GM10266 (cell line): ENCODE data around the gene FMO5.

Experiments used
- DNase-seq: peaks from one replicate; pipeline ENCODE4 v3.0.0; 2012; ENCODE audit errors: extremely low spot score
- TF ChIP-seq, protein P1 (sequence below): IDR thresholded peaks from 2 replicates; pipeline ENCODE4 v1.5.1; 2012; ENCODE audit warnings: mild to moderate bottlenecking, low read depth; ENCODE audit not compliant: control insufficient read depth, insufficient read depth; ENCODE audit errors: missing control alignments

Gene FMO5, protein sequence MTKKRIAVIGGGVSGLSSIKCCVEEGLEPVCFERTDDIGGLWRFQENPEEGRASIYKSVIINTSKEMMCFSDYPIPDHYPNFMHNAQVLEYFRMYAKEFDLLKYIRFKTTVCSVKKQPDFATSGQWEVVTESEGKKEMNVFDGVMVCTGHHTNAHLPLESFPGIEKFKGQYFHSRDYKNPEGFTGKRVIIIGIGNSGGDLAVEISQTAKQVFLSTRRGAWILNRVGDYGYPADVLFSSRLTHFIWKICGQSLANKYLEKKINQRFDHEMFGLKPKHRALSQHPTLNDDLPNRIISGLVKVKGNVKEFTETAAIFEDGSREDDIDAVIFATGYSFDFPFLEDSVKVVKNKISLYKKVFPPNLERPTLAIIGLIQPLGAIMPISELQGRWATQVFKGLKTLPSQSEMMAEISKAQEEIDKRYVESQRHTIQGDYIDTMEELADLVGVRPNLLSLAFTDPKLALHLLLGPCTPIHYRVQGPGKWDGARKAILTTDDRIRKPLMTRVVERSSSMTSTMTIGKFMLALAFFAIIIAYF

GRCh38 chr1:147225193-147225730, at the start of gene FMO5:
TSS of gene FMO5 (minus strand) at chr1:147225339. CDS start at chr1:147225029, 310 bp downstream.
- peak; percentile 62 for DNase-seq
- TF ChIP-seq, protein P1, sequence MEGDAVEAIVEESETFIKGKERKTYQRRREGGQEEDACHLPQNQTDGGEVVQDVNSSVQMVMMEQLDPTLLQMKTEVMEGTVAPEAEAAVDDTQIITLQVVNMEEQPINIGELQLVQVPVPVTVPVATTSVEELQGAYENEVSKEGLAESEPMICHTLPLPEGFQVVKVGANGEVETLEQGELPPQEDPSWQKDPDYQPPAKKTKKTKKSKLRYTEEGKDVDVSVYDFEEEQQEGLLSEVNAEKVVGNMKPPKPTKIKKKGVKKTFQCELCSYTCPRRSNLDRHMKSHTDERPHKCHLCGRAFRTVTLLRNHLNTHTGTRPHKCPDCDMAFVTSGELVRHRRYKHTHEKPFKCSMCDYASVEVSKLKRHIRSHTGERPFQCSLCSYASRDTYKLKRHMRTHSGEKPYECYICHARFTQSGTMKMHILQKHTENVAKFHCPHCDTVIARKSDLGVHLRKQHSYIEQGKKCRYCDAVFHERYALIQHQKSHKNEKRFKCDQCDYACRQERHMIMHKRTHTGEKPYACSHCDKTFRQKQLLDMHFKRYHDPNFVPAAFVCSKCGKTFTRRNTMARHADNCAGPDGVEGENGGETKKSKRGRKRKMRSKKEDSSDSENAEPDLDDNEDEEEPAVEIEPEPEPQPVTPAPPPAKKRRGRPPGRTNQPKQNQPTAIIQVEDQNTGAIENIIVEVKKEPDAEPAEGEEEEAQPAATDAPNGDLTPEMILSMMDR: no peak

GRCh38 chr1:147273409-147274336, 48.5 kb upstream of the FMO5 start:
- peak; percentile 45 for DNase-seq
- TF ChIP-seq, protein P1: peak; percentile 58

DNA sequence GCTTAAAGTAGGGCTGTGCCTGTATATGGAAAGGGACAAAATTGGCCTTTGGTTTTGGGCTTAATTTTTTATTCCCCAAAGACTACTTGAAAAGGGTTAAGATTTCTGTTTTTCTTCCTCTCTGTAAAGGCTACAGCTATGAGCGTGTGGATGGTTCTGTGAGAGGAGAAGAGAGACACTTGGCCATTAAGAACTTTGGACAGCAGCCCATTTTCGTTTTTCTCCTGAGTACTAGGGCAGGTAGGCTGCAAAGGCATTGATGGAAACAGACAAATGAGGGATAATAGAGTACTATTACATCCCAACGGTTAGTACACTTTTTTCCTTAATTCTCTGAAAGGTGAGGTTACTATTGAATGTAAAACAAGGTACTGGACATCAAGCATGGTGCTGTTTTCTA, 46.9 kb upstream of the FMO5 start:
- TF ChIP-seq, protein P1: no peak
- DNase-seq: no peak

- TF ChIP-seq, protein P1: no peak
Observed at GRCh38 chr1:147270721-147271120, 45.6 kb upstream of the FMO5 start.

GRCh38 chr1:147267711-147268110, 42.6 kb upstream of the FMO5 start:
- DNase-seq: no peak

More at GRCh38 chr1:147270721-147271120, 45.6 kb upstream of the FMO5 start:
- DNase-seq: no peak

DNA sequence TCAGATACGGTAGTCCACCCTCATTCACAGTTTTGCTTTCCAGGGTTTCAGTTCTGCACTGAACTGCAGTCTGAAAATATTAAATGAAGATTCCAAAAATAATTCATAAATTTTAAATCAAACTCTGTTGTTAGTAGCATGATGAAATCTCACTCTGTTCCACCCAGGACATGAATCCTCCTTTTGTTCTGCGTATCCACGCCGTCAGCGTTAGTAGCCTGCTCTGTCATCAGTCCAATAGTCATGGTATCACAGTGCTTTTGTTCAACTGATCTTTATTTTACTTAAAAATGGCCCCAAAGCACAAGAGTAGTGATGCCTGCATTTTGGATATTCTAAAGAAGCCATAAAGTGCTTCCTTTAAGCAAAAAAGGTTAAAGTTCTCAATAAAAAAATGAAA, 41.2 kb upstream of the FMO5 start:
- DNase-seq: no peak
- TF ChIP-seq, protein P1: no peak

More at GRCh38 chr1:147267711-147268110, 42.6 kb upstream of the FMO5 start:
- TF ChIP-seq, protein P1: no peak
